K562 treated with DMSO at 1 percent for 4 hours (cell line): ENCODE measurements around the gene OR6X1. TPM values are rescaled to one million over a fixed set of nuclear protein-coding genes. Genes with fewer than 3 reads are reported as not detected.

ENCODE experiments used
- total RNA-seq: library from RNA; unstranded; fragments of 300-600 nt; gene quantifications from 2 replicates; pipeline ENCODE4 v1.2.3, GENCODE V29; 2022; ENCODE audit not compliant: insufficient read depth

Gene OR6X1
- not detected in 2 replicates for total RNA-seq

DNA sequence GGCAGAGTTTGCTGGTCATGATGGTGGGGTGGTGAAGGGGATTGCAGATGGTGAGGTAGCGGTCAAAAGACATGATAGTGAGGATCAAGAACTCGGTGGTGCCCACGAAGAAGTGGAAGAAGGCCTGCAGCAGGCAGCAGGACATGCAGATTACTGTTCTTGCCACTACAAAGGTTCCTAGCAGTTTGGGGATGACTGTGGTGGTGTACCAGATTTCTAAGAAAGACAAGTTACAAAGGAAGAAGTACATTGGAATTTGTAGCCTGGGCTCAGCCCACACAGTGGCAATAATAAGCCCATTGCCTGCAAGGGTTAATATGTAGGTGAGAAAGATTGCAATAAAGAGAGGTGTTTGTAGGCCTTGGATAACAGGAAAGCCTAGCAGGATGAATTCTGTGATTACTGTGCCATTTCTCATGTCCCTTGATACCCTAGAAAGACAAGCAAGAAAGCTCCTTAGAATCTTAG is at the start of gene OR6X1:
Gene OR6X1, minus strand, starts transcription at position 418 of the 468 bp plus-strand sequence. Its CDS starts 0 bp downstream, at position 418.

DNA sequence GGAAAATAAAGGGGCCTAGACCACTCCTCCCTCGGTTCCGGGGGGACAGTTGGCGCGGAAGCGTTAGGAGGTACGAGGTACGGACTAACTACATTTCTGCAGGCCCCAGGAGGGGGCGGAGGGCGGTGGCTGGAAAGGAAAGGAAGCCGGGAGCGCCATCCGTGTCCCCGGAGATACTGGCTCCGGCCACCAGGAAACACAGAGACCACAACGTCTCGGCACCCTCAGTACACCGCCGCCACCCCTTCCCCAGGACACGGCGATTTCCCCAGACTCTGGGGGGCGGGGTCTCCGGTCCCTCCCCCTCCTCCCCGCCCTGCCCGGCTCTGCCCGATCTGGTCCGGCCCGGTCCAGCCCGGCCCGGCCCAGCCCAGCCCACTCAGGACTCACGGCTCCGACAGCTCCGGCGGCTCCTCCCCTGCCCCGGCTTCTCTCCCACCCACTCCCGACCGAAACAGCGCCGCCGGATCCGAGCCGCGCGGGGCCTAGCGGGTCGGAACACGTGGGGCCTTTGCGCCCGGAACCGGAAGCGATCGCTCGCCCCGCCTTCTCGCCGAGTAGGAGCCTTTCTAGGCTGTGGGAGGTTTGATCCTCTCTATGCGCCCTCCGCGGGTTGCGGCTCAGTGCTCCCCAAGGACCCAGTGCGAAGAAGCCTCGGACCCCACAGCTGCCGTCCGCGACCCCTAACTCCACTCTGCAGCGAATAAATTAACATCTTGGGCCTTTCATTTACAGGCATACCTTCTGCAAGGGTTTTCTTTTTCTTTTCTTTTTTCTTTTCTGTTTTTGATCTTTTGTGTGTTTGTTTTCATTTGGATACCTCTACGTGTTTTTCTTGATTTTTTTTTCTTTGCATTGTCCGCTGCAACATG is 12.9 kb downstream of the OR6X1 start, which contains the start of gene ZNF202:
Gene ZNF202, minus strand, starts transcription at position 502 of the 872 bp plus-strand sequence. CDS start 10,772 bp downstream, outside the sequence.

Other genes with a start within 250 kb of the OR6X1 start
- not detected in 2 replicates for gene SCN3B, start 99.9 kb downstream of the OR6X1 start, total RNA-seq
- 2.8 and 4.9 TPM in 2 replicates for gene ZNF202, start 12.9 kb downstream of the OR6X1 start, total RNA-seq
- not detected in 2 replicates for gene OR6M1, start 51.8 kb upstream of the OR6X1 start, total RNA-seq
- not detected in 2 replicates for gene TMEM225, start 131.2 kb upstream of the OR6X1 start, total RNA-seq
- not detected in 2 replicates for gene OR8D4, start 147.6 kb upstream of the OR6X1 start, total RNA-seq
- not detected in 2 replicates for gene OR4D5, start 185.1 kb upstream of the OR6X1 start, total RNA-seq
- not detected in 2 replicates for gene OR6T1, start 189.3 kb upstream of the OR6X1 start, total RNA-seq
- not detected in 2 replicates for gene OR10S1, start 223.3 kb upstream of the OR6X1 start, total RNA-seq
- gene OR10G6, start 240.6 kb upstream of the OR6X1 start, total RNA-seq, result not detected in 2 replicates